C4-2B (cell line): ENCODE results near the gene CHCHD1.

Experiments
- ZFX ChIP-seq: fragments of 450-650 bp; IDR thresholded peaks from 2 replicates; pipeline ENCODE4 v1.6.1; 2017
- TF ChIP-seq, protein P1 (sequence below): fragments of 450-650 bp; conservative IDR thresholded peaks from 2 replicates; pipeline ENCODE4 v1.5.1; 2017; ENCODE audit warnings: mild to moderate bottlenecking

DNA sequence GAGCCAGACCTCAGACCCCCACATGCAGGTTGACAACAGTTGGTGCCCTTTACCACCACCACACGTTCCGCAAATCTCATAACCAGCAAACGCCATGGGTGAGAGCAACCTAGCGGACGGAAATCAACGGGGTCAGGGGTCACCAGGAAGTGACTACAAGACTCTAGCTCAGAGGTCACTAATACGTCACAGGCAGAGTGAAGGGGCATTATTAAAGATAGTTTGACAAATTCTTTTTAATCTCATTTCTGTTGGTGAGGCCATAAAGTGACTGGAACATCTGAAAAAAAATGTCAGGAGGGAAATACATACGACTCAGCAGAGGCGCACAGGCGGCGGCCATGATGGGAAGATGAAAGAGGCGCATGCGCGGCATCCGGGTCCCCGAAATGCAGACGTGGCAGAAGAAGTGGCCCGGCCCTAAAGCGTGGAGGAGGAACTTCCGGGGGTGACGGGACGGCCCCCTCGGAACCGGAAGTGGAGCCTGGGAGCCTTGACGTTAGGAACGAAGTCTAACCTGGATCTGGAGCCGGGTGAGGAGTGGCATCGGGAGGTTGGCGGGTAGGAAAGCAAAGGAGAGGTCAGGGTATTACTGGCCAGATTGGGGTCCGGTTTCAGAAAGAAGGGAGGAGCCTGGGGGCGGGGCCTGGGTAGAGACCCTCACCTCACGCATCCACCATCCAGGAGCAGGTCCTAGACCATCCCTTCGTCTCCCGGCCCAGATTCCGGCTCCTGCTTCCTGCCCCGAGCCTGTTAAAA, 37.8 kb upstream of the CHCHD1 start, which contains the start of gene SEC24C:
- TF ChIP-seq, protein P1, sequence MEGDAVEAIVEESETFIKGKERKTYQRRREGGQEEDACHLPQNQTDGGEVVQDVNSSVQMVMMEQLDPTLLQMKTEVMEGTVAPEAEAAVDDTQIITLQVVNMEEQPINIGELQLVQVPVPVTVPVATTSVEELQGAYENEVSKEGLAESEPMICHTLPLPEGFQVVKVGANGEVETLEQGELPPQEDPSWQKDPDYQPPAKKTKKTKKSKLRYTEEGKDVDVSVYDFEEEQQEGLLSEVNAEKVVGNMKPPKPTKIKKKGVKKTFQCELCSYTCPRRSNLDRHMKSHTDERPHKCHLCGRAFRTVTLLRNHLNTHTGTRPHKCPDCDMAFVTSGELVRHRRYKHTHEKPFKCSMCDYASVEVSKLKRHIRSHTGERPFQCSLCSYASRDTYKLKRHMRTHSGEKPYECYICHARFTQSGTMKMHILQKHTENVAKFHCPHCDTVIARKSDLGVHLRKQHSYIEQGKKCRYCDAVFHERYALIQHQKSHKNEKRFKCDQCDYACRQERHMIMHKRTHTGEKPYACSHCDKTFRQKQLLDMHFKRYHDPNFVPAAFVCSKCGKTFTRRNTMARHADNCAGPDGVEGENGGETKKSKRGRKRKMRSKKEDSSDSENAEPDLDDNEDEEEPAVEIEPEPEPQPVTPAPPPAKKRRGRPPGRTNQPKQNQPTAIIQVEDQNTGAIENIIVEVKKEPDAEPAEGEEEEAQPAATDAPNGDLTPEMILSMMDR = no peak
- TF ChIP-seq ZFX = no peak
